Fibroblast of villous mesenchyme (primary cell): ENCODE measurements around the gene ZNF155. TPM values are rescaled to one million over a fixed set of nuclear protein-coding genes. Genes with fewer than 3 reads are reported as not detected.

ENCODE experiments used
- DNase-seq: peaks from one replicate; pipeline ENCODE4 v3.0.0-alpha.2; 2010; ENCODE audit warnings: low read depth
- H3K4me3 ChIP-seq: 2 replicates; pipeline ENCODE4 v1.5.1; 2011; ENCODE audit warnings: low read depth, mild to moderate bottlenecking, low read length
- total RNA-seq: library from RNA; depleted of rRNA; stranded (reverse); fragments of >200 nt; gene quantifications from 2 replicates; pipeline ENCODE4 v1.2.3, GENCODE V29; 2012
- TF ChIP-seq, protein P1 (sequence below): IDR thresholded peaks from 2 replicates; pipeline ENCODE4 v1.5.1; 2012; ENCODE audit warnings: low read depth, mild to moderate bottlenecking, low read length; ENCODE audit not compliant: insufficient read depth

ZNF155 gene
- total RNA-seq, 1 donor: 10.8 TPM

DNA sequence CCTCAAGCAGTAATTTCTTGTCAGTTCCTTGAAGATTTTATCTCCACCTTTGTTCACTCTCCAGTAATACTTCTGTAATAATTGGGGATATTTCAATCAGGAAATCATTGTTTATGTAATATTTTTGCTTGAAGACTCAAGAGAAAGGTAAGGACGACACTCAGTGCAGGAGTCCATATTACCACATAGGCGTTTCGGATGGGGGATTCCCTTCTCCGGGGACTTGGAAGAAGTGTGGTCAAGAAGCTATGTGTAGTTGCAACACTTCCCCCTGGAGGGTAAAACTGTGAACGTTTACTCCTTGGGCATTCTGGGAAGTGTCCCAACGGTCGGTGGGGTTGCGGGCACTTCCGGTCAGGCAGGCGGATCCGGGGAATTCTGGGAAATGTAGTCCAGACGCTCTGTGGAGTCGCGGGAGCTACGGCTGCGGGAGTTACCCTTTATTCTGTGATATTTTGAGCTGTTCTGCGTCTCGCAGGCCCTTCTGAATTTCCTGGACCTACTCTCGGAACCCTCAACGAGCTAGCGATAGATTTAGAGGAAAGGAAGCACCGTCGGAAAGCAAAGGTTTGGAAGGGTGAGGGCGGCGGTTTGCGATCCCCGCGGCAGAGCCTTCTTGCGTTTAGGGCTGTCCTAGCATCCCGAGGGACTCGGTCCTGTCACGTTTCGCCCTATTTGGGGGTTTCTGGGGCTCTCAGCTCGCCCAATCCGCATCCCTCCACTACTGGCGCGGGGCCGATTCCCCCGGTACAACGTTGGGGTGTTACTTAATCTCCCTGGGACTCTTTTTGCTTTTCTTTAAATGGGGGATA, 32.9 kb upstream of the ZNF155 start, which contains the start of gene ZNF221:
ZNF221 (plus strand) TSS at position 395 of the 812 bp plus-strand sequence. CDS start 11,499 bp downstream, outside the sequence.
- TF ChIP-seq, protein P1, sequence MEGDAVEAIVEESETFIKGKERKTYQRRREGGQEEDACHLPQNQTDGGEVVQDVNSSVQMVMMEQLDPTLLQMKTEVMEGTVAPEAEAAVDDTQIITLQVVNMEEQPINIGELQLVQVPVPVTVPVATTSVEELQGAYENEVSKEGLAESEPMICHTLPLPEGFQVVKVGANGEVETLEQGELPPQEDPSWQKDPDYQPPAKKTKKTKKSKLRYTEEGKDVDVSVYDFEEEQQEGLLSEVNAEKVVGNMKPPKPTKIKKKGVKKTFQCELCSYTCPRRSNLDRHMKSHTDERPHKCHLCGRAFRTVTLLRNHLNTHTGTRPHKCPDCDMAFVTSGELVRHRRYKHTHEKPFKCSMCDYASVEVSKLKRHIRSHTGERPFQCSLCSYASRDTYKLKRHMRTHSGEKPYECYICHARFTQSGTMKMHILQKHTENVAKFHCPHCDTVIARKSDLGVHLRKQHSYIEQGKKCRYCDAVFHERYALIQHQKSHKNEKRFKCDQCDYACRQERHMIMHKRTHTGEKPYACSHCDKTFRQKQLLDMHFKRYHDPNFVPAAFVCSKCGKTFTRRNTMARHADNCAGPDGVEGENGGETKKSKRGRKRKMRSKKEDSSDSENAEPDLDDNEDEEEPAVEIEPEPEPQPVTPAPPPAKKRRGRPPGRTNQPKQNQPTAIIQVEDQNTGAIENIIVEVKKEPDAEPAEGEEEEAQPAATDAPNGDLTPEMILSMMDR: peak; percentile 12
- H3K4me3 ChIP-seq: peak within 1 kb of the TSS; percentile 79
- peak; percentile 99 for DNase-seq

DNA sequence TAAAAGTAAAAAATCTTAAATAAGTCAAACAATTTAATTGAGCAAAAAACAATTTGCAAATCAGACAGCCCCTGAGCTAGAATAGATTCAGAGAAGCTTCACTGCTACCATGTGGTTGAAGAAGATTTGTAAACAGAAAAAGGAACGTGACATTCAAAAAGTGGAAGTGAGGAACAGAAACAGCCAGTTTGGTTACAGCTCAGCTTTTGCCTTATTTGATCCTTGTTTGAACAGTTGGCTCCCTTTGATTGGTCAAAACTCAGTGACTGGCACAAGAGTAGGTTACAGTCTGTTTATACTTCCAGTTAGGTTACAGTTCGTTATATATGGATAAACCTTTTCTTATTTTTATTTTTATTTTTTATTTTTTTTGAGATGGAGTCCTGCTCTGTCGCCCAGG, 27.2 kb upstream of the ZNF155 start:
- TF ChIP-seq, protein P1: no peak
- DNase-seq: no peak
- no peak overlapping the region for H3K4me3 ChIP-seq

DNA sequence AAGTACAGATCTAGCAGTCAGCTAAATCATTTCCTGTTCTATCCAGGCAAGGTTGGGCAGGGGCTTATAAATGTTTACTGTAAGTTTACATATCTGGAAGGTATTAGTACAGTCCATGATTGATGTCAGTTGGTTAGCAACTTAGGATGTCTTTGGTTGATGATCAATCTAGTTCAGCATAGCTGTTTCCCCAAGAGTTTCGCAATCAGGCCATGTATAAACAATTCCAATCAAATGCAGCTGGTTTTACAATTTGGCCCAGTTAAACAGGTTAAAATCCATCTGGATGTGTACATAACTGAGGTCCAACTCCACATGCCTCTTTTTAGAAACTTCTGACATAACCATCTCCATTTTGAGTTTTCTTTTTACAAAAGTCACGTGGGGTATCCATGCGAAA, 26.1 kb upstream of the ZNF155 start:
- TF ChIP-seq, protein P1: no peak
- DNase-seq: peak; percentile 82
- no peak overlapping the region for H3K4me3 ChIP-seq

DNA sequence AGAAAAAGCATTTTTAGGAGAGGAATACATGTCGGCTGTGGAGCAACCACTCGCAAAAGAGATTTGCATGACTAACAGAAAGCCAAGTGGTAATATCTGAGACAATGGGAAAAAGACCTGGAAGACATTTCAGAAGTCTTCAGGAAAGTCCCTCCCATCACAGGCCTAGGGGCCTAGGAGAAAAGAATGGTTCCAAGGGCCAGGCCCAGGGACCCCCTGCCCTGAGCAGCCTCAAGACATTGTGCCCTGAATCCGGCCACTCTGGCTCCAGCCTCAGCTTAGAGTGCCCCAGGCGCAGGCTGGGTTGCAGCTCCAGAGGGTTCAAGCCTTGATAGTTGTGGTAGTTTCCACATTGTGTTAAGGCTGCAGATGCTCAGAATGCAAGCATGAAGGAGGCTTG, 23.6 kb upstream of the ZNF155 start:
- TF ChIP-seq, protein P1: no peak
- no peak overlapping the region for H3K4me3 ChIP-seq
- DNase-seq: no peak

DNA sequence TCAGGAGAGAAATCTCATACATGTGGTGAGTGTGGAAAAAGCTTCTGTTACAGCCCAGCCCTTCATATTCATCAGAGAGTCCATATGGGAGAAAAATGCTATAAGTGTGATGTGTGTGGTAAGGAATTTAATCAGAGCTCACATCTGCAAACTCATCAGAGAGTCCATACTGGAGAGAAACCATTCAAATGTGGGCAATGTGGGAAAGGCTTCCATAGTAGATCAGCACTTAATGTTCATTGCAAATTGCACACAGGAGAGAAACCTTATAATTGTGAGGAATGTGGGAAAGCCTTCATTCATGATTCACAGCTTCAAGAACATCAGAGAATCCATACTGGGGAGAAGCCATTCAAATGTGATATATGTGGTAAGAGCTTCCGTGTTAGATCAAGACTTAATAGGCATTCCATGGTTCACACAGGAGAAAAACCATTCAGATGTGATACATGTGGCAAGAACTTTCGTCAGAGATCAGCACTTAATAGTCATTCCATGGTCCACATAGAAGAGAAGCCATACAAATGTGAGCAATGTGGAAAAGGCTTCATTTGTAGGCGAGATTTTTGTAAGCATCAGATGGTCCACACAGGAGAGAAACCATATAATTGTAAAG, 17.8 kb upstream of the ZNF155 start:
- no peak overlapping the region for H3K4me3 ChIP-seq
- TF ChIP-seq, protein P1: no peak
- DNase-seq: peak; percentile 3

DNA sequence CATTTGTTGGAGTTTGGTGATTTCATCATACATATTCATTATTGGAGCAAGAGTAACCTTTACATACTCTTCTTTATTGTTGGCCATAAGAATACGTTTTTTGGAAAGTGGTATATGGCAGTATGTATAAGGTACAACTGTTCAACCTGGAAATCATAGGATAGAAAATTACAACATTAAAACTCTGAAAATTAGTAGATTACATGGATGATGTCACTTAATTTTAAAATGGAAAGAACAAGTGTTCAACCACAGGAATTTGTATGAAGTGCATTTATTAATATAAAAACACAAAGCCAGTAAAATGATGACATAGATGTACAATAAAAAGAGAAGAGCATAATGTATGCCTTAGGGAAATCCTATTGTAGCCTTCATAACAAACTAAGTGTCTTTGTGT, 7.3 kb upstream of the ZNF155 start:
- DNase-seq: no peak
- TF ChIP-seq, protein P1: no peak
- no peak overlapping the region for H3K4me3 ChIP-seq
